MCF 10A (cell line): Measurements from ENCODE around the gene SLC25A43. TPM values are rescaled to one million over a fixed set of nuclear protein-coding genes. Genes with fewer than 3 reads are reported as not detected.
"Not testable (repeated sequence)": the region's sequence is repeated elsewhere in the genome, so short reads cannot be mapped to it uniquely, and the experiment has no call there.

Experiments
- BruUV-seq: library from RNA; stranded (reverse); fragments of 400-500 nt; replicated peaks from 2 replicates; lab custom pipeline; 2021; lab: Mats Ljungman, UMichigan
- CTCF ChIA-PET: fragments of 300-600 bp; sonication (Branson Sonifier 250); formaldehyde crosslinking; extraction: SDS; loops from one replicate; lab custom pipeline; 2021; ENCODE audit warnings: antibody characterized with exemption, inconsistent platforms; lab: Yijun Ruan, JAX
- POLR2A ChIA-PET: fragments of 300-600, 350-650 bp; sonication (Branson Sonifier 250); formaldehyde crosslinking; extraction: SDS; loops from one replicate; lab custom pipeline; 2020; ENCODE audit warnings: antibody characterized with exemption, inconsistent platforms; lab: Yijun Ruan, JAX
- DNase-seq: peaks from one replicate; pipeline ENCODE4 v3.0.0-alpha.2; 2018; ENCODE audit not compliant: unreplicated experiment
- H3K27ac Mint-ChIP-seq: one replicate; pipeline ENCODE4 v1.8.0; 2022; ENCODE audit warnings: mild to moderate bottlenecking, low read depth, mixed read lengths; ENCODE audit not compliant: unreplicated experiment
- H3K27me3 Mint-ChIP-seq: one replicate; pipeline ENCODE4 v1.8.0; 2022; ENCODE audit warnings: mixed read lengths; ENCODE audit not compliant: insufficient read depth, unreplicated experiment
- H3K36me3 Mint-ChIP-seq: one replicate; pipeline ENCODE4 v1.8.0; 2022; ENCODE audit warnings: mild to moderate bottlenecking, moderate library complexity, mixed read lengths; ENCODE audit not compliant: insufficient read depth, unreplicated experiment
- H3K4me1 Mint-ChIP-seq: one replicate; pipeline ENCODE4 v1.8.0; 2022; ENCODE audit warnings: mixed read lengths; ENCODE audit not compliant: insufficient read depth, unreplicated experiment
- H3K4me3 Mint-ChIP-seq: one replicate; pipeline ENCODE4 v1.8.0; 2022; ENCODE audit warnings: mild to moderate bottlenecking, moderate library complexity, mixed read lengths; ENCODE audit not compliant: unreplicated experiment
- H3K9me3 Mint-ChIP-seq: one replicate; pipeline ENCODE4 v1.8.0; 2022; ENCODE audit warnings: mixed read lengths; ENCODE audit not compliant: unreplicated experiment
- CTCF ChIP-seq: fragments of 200-600 bp; IDR thresholded peaks from one replicate; pipeline ENCODE4 v1.8.0; 2022; ENCODE audit warnings: antibody characterized with exemption, mild to moderate bottlenecking; ENCODE audit not compliant: unreplicated experiment
- intact Hi-C: fragments of 100-400 bp; cut with micrococcal nuclease; formaldehyde crosslinking; loops from 2 replicates; pipeline ENCODE4 v1.14.1; 2022
- total RNA-seq: library from RNA; stranded (reverse); gene quantifications from 2 replicates; pipeline ENCODE4 v1.2.3, GENCODE V29; 2022

The SLC25A43 gene
- total RNA-seq, 1 experiment from 2014 or later = 16.0 TPM

GRCh38 chrX:119363391-119363790, 35.7 kb upstream of the SLC25A43 start:
- Mint-ChIP-seq H3K4me3 (no peak overlapping the region), H3K36me3 (no peaks in the 10 kb centered on the region), H3K27ac (no peak overlapping the region), H3K9me3 (no peaks in the 10 kb centered on the region), H3K27me3 (peaks cover 15% of the 10 kb centered on the region), H3K4me1 (no peaks in the 10 kb centered on the region)
- ChIA-PET CTCF (no interaction called here), POLR2A (no interaction called here)
- no peak for DNase-seq
- TF ChIP-seq CTCF = no peak
- BruUV-seq = no TSS peak
- intact Hi-C loops = no loop called here

GRCh38 chrX:119371861-119372260, 27.3 kb upstream of the SLC25A43 start:
- intact Hi-C loops, POLR2A ChIA-PET, H3K27ac Mint-ChIP-seq, H3K4me3 Mint-ChIP-seq, DNase-seq, H3K27me3 Mint-ChIP-seq, BruUV-seq, H3K36me3 Mint-ChIP-seq, H3K9me3 Mint-ChIP-seq: not testable (repeated sequence)
- CTCF ChIA-PET = interaction anchor here (1.0 kb wide), 1 partner anchor 11 kb away, joined by 3 read pairs; no protein-coding TSS in a partner anchor
- peaks cover 18% of the 10 kb centered on the region for H3K4me1 Mint-ChIP-seq

GRCh38 chrX:119374736-119375135, 24.4 kb upstream of the SLC25A43 start:
- CTCF ChIA-PET = no interaction called here
- BruUV-seq = no TSS peak

GRCh38 chrX:119375561-119375960, 23.6 kb upstream of the SLC25A43 start:
- intact Hi-C loops = no loop called here
- H3K9me3 Mint-ChIP-seq = no peaks in the 10 kb centered on the region
- no peak overlapping the region for H3K4me3 Mint-ChIP-seq
- H3K27me3 Mint-ChIP-seq = peaks cover 11% of the 10 kb centered on the region
- ChIA-PET POLR2A (no interaction called here), CTCF (no interaction called here)
- peaks cover 18% of the 10 kb centered on the region for H3K4me1 Mint-ChIP-seq
- H3K27ac Mint-ChIP-seq = no peak overlapping the region
- peaks cover 6% of the 10 kb centered on the region for H3K36me3 Mint-ChIP-seq
- BruUV-seq = no TSS peak
- no peak for DNase-seq
- no peak for TF ChIP-seq CTCF

More at GRCh38 chrX:119374736-119375135, 24.4 kb upstream of the SLC25A43 start:
- Mint-ChIP-seq H3K4me3 (no peak overlapping the region), H3K27me3 (peaks cover 4% of the 10 kb centered on the region), H3K4me1 (peaks cover 18% of the 10 kb centered on the region), H3K36me3 (peaks cover 6% of the 10 kb centered on the region), H3K27ac (no peak overlapping the region), H3K9me3 (no peaks in the 10 kb centered on the region)
- POLR2A ChIA-PET = no interaction called here
- intact Hi-C loops = no loop called here
- DNase-seq = peak; percentile 48
- TF ChIP-seq CTCF = no peak

GRCh38 chrX:119376312-119376711, 22.8 kb upstream of the SLC25A43 start:
- no peak for DNase-seq
- ChIA-PET CTCF (no interaction called here), POLR2A (no interaction called here)
- intact Hi-C loops = no loop called here
- H3K27ac Mint-ChIP-seq = no peak overlapping the region
- no peak for TF ChIP-seq CTCF
- H3K9me3 Mint-ChIP-seq = no peaks in the 10 kb centered on the region
- H3K4me3 Mint-ChIP-seq = no peak overlapping the region
- H3K36me3 Mint-ChIP-seq = peaks cover 6% of the 10 kb centered on the region
- no TSS peak for BruUV-seq
- H3K27me3 Mint-ChIP-seq = peaks cover 11% of the 10 kb centered on the region
- H3K4me1 Mint-ChIP-seq = peaks cover 18% of the 10 kb centered on the region
